Tibial artery (tissue), 4 donors: ENCODE data around the gene NUSAP1.

Experiments
- DNase-seq, 2 donors: peaks; one replicate each; pipeline ENCODE4 v3.0.0-alpha.2; 2019
- H3K27ac ChIP-seq, 2 donors: fragments of 200-600 bp; sonication (generic) in 1 of 2; 1 replicate in 1 of 2; 2 replicates in 1 of 2; pipeline ENCODE4 v1.5.1; 2018 to 2019; ENCODE audit warnings: mild to moderate bottlenecking in 1 of 2
- H3K27me3 ChIP-seq, 2 donors: fragments of 200-600 bp; sonication (generic) in 1 of 2; one replicate each; pipeline versions ENCODE4 v1.5.1 to v1.6.0; 2016 to 2019
- H3K36me3 ChIP-seq, 3 donors: fragments of 200-600 bp; sonication (generic) in 2 of 3; one replicate each; pipeline ENCODE4 v1.5.1; 2016 to 2019; ENCODE audit warnings: mild to moderate bottlenecking in 2 of 3
- H3K4me1 ChIP-seq, 4 donors: fragments of 200-600 bp; sonication (generic) in 2 of 4; 1 replicate in 3 of 4; 2 replicates in 1 of 4; pipeline ENCODE4 v1.5.1; 2016 to 2019
- H3K4me3 ChIP-seq, 2 donors: fragments of 200-600 bp; sonication (generic) in 1 of 2; 1 replicate in 1 of 2; 2 replicates in 1 of 2; pipeline ENCODE4 v1.5.1; 2018 to 2019; ENCODE audit warnings: mild to moderate bottlenecking in 2 of 2
- H3K9me3 ChIP-seq, 3 donors: fragments of 200-600 bp; sonication (generic) in 1 of 3; one replicate each; pipeline ENCODE4 v1.5.1; 2016 to 2019
- intact Hi-C: fragments of 100-400 bp; cut with DNase I; formaldehyde crosslinking; loops from one replicate; pipeline ENCODE4 v1.15.0; 2023; ENCODE audit warnings: low total_unique reads
- TF ChIP-seq, protein P1 (sequence below), 2 experiments: fragments of 200-600 bp in 1 of 2; fragments of 450-650 bp in 1 of 2; IDR thresholded peaks; one replicate each; pipeline ENCODE4 v1.5.1; 2017 to 2019; ENCODE audit warnings: antibody characterized with exemption in 2 of 2, mild to moderate bottlenecking in 1 of 2, moderate library complexity in 1 of 2

The NUSAP1 gene

DNA sequence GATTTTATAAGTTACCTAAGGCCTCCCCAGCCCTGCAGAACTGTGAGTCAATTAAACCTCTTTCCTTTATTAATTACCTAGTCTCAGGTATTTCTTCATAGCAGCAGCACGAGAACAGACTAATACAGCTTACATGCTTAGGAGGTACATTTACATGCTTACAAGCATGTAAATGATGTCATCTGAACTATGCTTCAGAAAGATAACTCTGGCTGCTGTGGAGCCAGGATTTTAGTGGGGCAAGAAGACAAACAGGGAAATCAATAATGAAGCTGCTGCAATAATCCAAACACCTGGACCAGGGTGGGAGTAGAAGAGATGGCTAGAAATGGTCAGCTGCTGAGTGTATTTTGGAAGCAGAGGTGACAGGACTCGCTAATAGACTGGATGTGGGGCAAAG lies 60.0 kb downstream of the NUSAP1 start:
- TF ChIP-seq, protein P1, sequence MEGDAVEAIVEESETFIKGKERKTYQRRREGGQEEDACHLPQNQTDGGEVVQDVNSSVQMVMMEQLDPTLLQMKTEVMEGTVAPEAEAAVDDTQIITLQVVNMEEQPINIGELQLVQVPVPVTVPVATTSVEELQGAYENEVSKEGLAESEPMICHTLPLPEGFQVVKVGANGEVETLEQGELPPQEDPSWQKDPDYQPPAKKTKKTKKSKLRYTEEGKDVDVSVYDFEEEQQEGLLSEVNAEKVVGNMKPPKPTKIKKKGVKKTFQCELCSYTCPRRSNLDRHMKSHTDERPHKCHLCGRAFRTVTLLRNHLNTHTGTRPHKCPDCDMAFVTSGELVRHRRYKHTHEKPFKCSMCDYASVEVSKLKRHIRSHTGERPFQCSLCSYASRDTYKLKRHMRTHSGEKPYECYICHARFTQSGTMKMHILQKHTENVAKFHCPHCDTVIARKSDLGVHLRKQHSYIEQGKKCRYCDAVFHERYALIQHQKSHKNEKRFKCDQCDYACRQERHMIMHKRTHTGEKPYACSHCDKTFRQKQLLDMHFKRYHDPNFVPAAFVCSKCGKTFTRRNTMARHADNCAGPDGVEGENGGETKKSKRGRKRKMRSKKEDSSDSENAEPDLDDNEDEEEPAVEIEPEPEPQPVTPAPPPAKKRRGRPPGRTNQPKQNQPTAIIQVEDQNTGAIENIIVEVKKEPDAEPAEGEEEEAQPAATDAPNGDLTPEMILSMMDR (IDR thresholded peaks at IDR 0.05): no peak
- no peak for DNase-seq

DNA sequence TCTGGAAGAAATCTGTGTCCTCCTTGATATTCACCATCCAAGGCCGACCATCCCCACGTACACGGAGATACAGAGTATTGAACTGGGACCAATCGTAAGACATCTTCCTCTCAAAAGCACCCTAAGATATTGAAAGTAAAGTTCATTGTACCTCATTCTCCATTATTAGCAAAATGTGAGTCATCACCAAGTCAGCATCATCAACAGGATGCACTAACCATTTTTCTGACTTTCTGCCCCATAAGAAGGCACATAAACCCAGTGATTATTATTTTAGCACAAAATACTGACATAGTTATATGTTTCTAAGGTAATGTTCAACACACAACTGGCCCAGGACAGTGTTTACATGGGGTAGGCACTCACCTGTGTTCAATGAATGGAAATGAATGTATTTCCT lies 62.2 kb downstream of the NUSAP1 start:
- Histone ChIP-seq H3K27ac (no peak overlapping the region), H3K27me3 (no peaks in the 10 kb centered on the region), H3K36me3 (peaks cover 34 to 62% (median 39%) of the 10 kb centered on the region in 3 donors), H3K4me1 (no peaks in the 10 kb centered on the region), H3K9me3 (no peaks in the 10 kb centered on the region), H3K4me3 (no peak overlapping the region)
- no peak for DNase-seq
- TF ChIP-seq, protein P1 (IDR thresholded peaks at IDR 0.05): no peak
- intact Hi-C loops: no loop called here

More for the DNA sequence above, 60.0 kb downstream of the NUSAP1 start:
- no peaks in the 10 kb centered on the region for H3K27me3 ChIP-seq
- no peak overlapping the region for H3K27ac ChIP-seq
- peaks cover 45 to 79% (median 50%) of the 10 kb centered on the region in 3 donors for H3K36me3 ChIP-seq
- no peak overlapping the region for H3K4me3 ChIP-seq
- intact Hi-C loops: no loop called here
- no peaks in the 10 kb centered on the region for H3K4me1 ChIP-seq
- H3K9me3 ChIP-seq: no peaks in the 10 kb centered on the region

DNA sequence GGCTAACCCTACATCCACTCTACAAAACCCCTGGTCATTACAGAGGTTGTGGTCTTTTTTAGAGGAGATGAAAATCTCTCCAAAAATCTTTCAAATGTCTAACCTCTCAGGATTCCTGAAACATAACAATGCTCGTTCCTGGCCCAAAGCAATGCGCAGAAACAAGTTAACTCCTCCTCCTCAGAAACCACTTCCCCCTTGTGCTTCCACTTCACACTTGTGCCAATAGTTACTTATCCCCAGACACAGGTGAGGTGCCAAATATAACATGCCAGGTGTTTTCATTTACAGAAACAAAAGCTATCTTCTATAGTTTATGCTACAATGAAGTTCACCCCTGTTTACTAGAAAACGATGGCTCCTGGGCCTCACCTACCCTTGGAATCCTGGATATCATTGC lies 63.4 kb downstream of the NUSAP1 start:
- no peak overlapping the region for H3K27ac ChIP-seq
- H3K4me1 ChIP-seq: peaks cover 0 to 2% (median under 1%) of the 10 kb centered on the region in 4 donors
- TF ChIP-seq, protein P1 (IDR thresholded peaks at IDR 0.05): no peak
- intact Hi-C loops: no loop called here
- DNase-seq: no peak
- H3K27me3 ChIP-seq: no peaks in the 10 kb centered on the region
- H3K4me3 ChIP-seq: no peak overlapping the region
- H3K36me3 ChIP-seq: peaks cover 34 to 53% (median 39%) of the 10 kb centered on the region in 3 donors
- H3K9me3 ChIP-seq: no peaks in the 10 kb centered on the region

DNA sequence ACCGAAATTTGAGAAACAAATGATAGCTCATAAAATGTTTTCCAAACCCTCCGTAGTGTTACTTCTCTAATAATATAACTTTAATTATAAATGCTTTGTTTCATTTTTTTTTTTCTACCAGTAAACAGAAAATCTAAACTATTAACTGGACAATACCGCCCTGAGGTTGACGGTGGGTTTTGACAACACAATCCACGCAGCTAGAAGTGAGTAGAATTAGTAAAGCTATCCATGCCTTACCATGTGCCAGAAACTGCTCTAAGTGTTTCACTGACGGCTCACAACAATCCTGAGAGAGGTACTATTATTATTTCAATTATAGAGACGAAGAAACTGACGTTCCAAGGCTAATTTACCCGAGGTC lies 69.2 kb downstream of the NUSAP1 start:
- H3K9me3 ChIP-seq: no peaks in the 10 kb centered on the region
- peaks cover 0 to 3% (median under 1%) of the 10 kb centered on the region in 3 donors for H3K36me3 ChIP-seq
- intact Hi-C loops: no loop called here
- H3K27me3 ChIP-seq: no peaks in the 10 kb centered on the region
- peak overlapping the region; percentile 71 to 85 for H3K4me3 ChIP-seq
- TF ChIP-seq, protein P1 (IDR thresholded peaks at IDR 0.05): no peak
- no peak for DNase-seq
- H3K27ac ChIP-seq: peak overlapping the region; percentile 84 to 87
- peaks cover 0 to 16% (median 9%) of the 10 kb centered on the region in 4 donors for H3K4me1 ChIP-seq

DNA sequence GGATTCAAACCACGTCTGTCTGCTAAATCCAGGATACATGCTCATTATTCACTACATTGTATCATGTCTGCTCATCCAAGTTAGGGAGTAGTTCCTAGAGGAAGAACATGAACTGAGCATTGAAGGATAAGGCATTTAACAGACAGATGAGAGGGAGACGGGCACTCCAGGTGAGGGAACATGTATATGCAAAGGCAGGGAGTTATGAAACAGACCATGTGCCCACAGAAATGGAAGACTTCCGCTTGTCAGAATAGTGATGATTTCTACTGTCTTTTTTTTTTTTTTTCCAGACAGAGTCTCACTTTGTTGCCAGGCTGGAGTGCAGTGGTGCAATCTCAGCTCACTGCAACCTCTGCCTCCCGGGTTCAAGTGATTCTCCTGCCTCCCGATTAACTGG lies 74.7 kb downstream of the NUSAP1 start:
- no peaks in the 10 kb centered on the region for H3K36me3 ChIP-seq
- DNase-seq: no peak
- H3K4me1 ChIP-seq: peaks cover 0 to 7% (median 5%) of the 10 kb centered on the region in 4 donors
- intact Hi-C loops: no loop called here
- H3K9me3 ChIP-seq: no peaks in the 10 kb centered on the region
- no peak overlapping the region for H3K4me3 ChIP-seq
- no peak overlapping the region for H3K27ac ChIP-seq
- TF ChIP-seq, protein P1 (IDR thresholded peaks at IDR 0.05): no peak
- no peaks in the 10 kb centered on the region for H3K27me3 ChIP-seq

DNA sequence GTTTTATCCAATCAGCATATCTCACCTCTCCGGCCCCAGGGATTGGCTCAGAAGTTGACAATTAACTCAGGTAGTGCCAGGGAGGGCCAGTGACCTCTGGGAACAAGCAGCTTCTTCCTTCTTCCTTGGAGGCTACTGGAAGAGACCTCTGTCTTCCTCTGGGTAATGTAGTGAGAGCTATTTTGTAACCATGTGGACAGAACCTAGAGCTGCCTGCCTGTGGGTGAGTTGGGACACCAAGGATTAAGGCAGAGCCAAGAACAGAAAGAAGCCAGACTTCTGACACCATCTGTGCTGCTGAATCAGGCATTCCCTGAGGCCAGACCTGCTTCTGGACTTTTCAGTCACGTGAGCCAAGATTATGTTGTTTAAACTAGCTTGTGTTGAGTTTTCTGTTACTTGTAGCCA lies 75.6 kb downstream of the NUSAP1 start:
- DNase-seq: no peak
- H3K4me3 ChIP-seq: no peak overlapping the region
- peaks cover 0 to under 1% (median under 1%) of the 10 kb centered on the region in 4 donors for H3K4me1 ChIP-seq
- H3K27ac ChIP-seq: no peak overlapping the region
- no peaks in the 10 kb centered on the region for H3K27me3 ChIP-seq
- no peaks in the 10 kb centered on the region for H3K9me3 ChIP-seq
- TF ChIP-seq, protein P1 (IDR thresholded peaks at IDR 0.05): no peak
- intact Hi-C loops: no loop called here
- no peaks in the 10 kb centered on the region for H3K36me3 ChIP-seq
